AG10803 (cell line): ENCODE results near the gene KCNQ1.

Source experiments
- DNase-seq: peaks from one replicate; pipeline ENCODE4 v3.0.0; 2010; ENCODE audit warnings: low read depth
- H3K4me3 ChIP-seq: 2 replicates; pipeline ENCODE4 v1.5.1; 2011; ENCODE audit warnings: mild to moderate bottlenecking, low read length, control low read depth
- TF ChIP-seq, protein P1 (sequence below): conservative IDR thresholded peaks from 2 replicates; pipeline ENCODE4 v1.5.1; 2011; ENCODE audit warnings: mild to moderate bottlenecking, low read length, control low read depth, inconsistent platforms

The KCNQ1 gene

DNA sequence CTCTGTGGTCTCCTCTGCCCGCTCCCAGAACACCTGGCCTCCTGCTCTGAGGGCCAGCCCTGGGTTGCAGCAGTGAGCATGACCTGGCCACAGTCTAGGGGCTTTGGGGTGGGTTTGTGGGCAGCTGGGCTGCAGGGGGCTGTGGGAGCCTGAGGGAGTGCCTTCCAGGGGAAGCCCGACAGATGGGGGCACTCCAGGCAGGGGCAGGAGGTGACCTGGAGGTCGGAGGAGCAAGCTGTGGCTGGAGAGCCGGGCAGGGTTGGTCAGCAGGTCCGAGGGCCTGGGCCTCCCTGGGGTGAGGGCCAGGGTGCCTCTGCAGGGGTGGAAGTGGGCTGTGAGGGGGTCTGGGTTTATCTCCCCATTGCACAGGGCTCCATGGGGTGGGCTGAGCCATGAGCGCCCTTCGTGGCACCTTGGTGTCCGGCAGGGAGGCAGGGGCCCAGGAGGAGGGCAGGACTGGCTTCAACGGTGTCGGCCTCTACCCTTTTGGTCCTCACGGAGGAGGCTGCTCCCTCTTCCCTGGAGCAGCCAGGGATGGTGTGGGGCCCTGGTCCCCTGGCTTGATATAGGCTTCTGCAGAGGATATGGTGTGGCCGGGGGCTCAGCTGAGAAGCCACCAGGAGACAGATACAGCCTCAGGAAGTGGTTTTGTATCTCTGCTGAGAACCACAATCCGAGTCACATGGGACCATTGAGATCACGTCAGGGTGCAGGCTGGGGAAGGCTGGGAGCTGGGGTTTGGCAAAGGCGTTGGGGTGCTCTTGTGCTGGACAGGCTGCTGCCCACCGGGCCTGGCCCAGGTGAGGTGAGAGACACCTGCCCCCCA lies 22.3 kb downstream of the KCNQ1 start:
- DNase-seq: no peak
- H3K4me3 ChIP-seq: no peak overlapping the region
- TF ChIP-seq, protein P1, sequence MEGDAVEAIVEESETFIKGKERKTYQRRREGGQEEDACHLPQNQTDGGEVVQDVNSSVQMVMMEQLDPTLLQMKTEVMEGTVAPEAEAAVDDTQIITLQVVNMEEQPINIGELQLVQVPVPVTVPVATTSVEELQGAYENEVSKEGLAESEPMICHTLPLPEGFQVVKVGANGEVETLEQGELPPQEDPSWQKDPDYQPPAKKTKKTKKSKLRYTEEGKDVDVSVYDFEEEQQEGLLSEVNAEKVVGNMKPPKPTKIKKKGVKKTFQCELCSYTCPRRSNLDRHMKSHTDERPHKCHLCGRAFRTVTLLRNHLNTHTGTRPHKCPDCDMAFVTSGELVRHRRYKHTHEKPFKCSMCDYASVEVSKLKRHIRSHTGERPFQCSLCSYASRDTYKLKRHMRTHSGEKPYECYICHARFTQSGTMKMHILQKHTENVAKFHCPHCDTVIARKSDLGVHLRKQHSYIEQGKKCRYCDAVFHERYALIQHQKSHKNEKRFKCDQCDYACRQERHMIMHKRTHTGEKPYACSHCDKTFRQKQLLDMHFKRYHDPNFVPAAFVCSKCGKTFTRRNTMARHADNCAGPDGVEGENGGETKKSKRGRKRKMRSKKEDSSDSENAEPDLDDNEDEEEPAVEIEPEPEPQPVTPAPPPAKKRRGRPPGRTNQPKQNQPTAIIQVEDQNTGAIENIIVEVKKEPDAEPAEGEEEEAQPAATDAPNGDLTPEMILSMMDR: no peak

DNA sequence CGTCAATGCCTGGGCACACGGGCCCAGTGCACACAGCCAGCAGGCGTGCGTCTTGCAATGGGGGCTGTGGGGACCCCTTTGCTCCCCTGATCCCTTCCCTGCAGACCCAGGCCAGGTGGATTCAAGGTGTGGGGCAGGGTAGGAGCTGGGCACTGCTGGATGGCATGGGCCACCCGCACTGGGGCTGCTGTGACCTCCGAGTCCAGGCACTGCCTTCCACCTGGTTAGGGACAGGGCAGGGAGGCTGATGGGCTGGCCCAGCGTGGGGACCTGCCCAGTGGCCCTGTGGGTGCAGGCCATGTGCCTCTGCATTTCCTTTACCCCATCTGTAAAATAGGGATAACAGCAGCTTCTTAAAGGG lies 22.9 kb downstream of the KCNQ1 start:
- H3K4me3 ChIP-seq: no peak overlapping the region

DNA sequence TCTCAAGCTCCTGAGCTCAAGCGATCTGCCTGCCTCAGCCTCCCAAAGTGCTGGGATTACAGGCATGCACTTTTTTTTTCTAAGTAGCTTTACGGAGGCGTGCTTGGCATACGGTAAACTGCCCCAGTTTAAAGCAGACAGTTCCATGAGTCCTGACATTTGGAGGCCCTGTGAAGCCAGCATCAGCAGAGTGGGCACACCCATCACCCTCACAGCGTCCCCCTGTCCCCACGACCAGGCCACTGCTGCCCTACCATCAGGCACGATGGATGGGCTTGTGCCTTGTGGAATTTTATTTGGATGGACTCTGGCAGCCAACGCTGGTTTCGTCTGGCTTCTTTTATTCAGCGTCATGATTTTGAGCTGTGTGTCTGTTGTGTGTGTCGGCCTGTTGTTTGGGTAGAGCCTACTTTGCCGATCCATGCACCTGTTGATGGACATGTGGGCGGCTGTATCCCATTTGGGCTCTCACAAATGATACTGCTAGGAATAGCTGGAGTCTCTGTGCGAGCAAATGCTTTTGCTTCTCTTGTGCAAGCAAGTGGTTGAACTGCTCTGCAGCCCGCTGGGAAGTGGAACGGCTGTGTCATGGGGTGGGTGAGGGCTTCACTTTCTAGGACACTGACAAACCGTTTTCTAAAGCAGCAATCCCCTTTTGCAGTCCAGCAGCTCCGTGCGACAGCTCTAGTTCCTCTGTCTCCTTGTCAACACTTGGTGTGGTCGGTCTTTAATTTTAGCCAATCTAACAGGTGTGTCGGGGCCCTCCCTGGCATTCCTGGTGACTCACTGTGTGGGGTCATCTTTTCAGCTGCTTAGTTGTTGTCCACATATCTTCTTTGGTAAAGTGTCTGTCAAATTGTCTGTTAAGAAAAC lies 23.8 kb downstream of the KCNQ1 start:
- no peak overlapping the region for H3K4me3 ChIP-seq
- DNase-seq: no peak
- TF ChIP-seq, protein P1: no peak

More for the DNA sequence above, 22.9 kb downstream of the KCNQ1 start:
- no peak for DNase-seq
- TF ChIP-seq, protein P1: no peak

DNA sequence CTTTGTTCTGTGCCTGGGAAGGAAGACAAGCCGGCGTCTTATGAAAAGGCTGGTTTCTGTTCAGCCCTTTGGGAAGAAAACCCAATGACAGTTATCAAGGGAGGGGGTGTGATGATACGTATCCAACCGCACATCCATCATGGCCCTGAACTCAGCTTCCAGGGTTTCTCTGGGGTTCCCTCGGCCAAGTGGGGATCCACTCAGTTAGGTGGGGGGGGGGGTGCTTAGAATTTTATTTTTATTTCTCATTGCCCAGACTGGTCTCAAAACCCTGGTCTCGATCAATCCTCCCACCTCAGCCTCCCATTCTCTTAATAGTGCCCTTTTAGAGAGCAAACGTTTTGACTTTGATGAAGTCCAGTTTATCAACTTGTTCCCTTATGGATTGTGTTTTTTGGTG lies 25.7 kb downstream of the KCNQ1 start:
- no peak for DNase-seq
- H3K4me3 ChIP-seq: no peak overlapping the region
- TF ChIP-seq, protein P1: no peak

DNA sequence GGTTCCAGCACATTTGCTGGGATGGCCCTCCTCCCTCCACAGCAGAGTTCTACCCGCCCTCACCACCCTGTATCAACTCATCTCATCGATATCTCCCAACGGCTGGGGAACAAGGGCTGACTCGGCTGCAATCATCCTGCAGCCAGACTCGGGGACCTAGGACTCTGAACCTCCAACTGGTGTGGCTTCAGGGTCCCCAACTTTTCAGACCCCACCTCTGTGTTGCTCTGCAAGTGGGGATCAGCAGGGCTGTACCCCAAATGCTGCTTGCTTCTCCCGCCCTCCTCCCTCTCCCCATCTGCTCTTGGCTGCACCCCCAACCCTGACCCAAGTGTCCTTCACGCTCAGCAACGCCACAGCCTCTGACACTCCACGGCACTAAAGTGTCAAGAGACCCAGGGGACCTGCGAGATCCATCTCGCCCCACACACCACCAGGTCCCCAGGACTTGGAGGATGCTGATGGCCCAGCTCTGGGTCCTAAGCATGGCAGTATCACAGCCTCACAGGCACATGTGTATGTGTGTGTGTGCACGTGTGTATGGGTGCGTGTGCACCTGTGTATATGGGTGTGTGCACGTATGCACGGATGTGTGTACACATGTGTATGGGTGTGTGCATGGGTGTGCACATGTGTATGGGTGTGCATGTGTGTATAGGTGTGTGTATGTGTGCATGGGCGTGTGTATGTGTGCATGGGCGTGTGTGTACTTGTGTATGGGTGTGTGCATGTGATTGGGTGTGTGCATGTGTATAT lies 26.4 kb downstream of the KCNQ1 start:
- DNase-seq: no peak
- TF ChIP-seq, protein P1: no peak
- H3K4me3 ChIP-seq: no peak overlapping the region

DNA sequence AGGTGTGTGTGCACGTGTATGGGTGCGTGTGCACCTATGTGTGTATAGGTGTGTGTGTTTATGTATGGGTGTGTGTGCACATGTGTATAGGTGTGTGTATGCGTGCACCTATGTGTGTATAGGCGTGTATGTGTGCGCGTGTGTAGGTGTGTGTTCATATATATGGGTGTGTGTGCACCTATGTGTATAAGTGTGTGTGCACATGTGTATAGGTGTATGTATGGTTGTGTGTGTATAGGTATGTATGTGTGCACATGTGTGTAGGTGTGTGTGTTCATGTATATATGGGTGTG lies 26.9 kb downstream of the KCNQ1 start:
- no peak overlapping the region for H3K4me3 ChIP-seq
- TF ChIP-seq, protein P1: no peak
- no peak for DNase-seq
